Putamen (tissue), 1 donor: ENCODE measurements around the gene SYNGR2.
"Not testable (repeated sequence)": the region's sequence is repeated elsewhere in the genome, so short reads cannot be mapped to it uniquely, and the experiment has no call there.

Experiments
- DNase-seq: peaks from one replicate; pipeline ENCODE4 v3.0.0-alpha.2; 2016; ENCODE audit warnings: low spot score

Gene SYNGR2

DNA sequence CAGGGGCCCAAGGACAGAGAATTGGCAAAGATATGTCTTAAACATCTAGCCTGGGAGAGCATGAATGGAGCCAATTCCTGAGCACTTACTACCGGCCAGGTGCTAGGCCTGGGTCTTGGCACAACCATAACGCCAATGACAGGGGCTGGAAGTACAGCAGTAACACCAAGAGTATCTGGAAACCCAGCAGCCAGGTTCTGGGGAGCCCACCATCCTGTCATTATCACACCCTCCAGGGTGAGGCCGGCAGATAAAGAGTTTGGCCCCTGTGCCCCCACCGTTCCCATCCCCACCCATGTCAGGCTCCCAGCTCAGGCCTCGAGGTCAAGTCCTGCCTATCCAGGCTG lies 38.3 kb upstream of the SYNGR2 start:
- no peak for DNase-seq

DNA sequence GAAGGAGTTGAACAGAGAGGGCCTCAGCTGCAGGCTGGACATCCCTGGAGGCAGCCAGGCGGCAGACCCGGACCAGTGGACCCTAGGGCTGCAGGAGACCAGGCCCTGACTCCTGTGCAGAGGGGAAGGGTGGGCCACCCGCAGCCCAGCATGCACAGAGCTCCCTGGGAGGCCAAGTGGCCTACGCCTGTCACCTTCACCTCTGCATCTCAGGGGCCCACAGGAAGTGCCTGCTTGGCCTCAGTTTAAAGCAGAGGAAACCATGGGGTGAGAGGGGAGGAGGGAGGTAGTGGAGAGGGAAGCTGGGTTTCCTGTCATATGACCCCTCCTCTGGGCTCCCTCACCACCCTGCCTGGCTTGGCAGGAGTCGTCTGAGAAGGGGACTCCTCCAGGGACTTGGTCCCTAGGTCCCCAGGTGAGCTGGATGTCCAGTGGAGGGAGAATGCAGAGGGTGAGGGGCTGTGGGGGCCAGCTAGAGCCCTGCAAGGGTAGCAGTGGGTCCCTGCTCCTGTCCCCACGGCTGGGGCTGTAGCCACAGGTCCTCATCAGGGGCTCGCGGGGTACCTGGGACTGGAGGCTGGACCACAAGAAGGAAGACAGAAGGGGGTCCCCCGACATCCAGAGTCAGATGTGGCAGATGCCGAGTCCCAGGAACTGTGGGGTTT lies 37.8 kb upstream of the SYNGR2 start, which contains the start of gene TMC8:
Gene TMC8 (plus strand): TSS at position 335 of the 665 bp plus-strand sequence. CDS start 818 bp downstream, outside the sequence.
- no peak for DNase-seq

DNA sequence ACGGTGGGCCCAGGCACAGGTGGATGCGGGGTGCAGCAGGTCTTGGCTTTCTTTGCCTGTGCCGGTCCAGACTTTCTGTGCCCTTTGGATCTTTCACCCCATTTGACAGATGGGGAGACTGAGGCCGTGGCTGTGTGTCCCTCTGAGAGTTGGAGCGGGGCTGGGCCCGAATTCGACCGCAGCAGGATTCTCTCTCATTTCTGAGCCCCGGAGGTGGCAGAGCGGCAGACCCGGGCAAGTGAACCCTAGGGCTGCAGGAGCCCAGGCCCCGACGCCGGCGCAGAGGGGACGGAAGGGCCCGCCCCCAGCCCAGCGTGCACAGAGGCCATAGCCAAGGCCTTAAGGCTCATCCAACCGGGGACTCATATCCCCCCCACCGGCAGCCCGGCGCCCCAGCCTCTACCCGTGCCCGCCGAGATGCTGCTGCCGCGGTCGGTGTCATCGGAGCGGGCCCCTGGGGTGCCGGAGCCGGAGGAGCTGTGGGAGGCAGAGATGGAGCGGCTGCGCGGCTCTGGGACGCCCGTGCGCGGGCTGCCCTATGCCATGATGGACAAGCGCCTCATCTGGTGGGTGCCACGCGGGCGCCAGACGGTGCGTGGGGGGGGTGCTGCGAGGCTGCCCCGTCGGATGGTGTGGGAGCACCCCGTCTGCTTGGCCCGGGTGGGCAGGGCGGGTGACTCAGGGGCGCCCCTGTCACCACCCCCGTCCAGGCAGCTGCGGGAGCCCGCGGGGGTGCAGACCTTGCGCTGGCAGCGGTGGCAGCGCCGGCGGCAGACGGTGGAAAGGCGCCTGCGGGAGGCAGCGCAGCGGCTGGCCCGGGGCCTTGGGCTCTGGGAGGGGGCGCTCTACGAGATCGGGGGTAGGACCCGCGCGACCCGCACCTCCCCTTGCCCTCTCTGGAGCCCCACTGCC lies 37.0 kb upstream of the SYNGR2 start:
- no peak for DNase-seq

DNA sequence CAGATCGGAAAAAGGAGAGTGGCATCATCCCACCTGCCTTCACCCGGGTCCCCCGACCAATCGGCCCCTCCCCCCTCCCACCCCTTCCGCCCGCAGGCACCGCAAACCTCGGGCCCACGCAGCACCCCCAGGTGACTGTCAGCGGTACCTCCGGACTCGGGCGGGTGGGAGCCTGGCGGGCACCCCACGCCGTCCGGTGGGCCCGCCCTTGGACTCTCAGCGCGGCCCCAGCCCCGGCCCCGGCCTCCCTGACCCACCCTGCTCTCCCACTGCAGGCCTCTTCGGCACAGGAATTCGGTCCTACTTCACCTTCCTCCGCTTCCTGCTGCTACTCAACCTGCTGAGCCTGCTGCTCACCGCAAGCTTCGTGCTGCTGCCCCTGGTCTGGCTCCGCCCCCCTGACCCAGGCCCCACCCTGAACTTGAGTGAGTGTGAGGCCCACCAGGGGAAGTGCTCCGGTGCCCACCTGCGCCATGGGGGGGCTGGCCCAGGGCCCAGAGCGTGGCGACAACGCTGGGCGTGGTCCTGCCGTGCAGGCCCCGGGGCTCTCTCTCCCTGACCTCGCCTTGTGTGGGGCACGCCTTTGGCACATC lies 36.2 kb upstream of the SYNGR2 start:
- DNase-seq: no peak

DNA sequence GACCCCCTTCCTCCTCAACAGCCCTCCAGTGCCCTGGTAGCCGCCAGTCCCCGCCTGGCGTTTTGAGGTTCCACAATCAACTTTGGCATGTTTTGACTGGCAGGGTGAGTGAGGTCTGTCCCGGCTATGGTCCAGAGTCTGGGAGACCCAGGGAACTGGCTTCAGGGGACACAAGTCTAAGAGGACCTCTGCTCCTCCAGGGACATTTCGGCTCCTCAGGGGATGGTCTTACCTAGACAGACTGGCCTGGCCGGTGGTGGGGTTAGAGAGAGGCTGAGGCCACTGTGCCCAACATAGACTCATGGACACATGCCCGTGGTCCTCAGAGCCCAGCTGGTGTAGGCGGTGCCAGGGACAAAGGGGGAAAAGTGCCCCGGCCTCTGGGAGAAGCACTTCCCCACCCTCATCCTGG lies 35.6 kb upstream of the SYNGR2 start:
- no peak for DNase-seq

DNA sequence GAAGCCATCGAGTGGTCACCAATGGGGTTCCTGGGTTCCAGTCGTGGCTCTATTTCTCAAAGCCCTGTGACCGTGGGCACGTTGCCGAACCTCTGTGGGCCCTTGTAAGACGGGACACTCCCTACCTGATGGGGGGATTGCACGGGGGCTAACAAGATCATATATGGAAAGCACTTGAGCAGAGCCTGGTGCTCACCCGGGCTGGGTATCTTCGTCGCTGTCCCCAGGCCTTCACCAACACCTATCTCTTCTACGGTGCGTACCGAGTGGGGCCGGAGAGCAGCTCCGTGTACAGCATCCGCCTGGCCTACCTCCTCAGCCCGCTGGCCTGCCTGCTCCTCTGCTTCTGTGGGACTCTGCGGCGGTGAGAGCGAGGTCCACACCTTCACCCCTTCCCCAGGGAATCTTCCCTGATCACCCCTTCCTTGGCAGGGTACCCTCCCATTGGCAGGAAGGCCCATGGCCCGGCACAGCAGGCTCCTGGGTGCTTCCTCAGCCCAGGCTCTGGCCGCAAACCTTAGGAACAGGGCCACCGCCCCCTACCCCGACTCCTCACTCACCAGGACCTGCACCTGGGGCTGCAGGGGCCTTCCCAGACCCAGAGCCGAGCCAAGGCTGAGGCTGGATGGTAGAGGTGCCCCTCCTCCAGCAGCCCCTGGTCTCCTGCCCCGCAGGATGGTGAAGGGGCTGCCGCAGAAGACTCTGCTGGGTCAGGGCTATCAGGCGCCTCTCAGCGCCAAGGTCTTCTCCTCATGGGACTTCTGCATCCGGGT lies 35.0 kb upstream of the SYNGR2 start:
- DNase-seq: no peak

DNA sequence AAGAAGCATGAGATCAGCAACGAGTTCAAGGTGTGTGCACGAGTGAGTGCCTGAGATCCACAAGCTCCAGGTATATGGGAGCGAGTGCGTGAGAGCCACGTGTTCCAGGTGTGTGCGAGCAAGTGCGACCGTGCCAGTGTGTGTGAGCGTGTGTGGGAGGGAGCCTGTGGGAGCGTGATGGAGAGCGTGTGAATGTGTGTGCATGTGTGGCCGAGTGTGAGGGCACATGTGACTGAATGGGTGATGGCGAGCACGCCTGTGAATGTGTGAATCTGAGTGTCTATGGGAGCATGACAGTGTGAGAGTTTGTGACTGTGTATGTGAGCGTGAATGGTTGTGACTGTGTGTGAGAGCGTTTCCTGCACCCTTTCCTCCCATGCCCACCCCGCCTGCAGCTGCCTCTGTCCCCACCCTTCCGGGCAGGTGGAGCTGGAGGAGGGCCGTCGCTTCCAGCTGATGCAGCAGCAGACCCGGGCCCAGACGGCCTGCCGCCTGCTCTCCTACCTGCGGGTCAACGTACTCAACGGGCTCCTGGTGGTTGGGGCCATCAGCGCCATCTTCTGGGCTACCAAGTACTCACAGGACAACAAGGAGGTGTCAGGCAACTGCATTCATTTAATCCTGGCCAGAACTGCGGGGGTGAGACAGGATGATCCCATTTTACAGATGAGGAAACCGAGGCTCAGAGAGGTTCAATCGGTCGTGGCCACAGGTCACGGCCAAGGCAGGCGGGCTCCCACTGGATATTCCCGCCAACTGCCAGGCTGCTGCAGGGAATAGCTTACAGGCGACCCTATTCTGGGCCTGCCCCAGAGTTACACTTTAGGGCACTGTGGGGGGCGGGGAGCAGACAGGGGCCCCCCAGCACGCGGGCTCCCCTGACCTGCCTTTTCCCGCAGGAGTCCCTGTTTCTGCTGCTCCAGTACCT lies 34.1 kb upstream of the SYNGR2 start:
- no peak for DNase-seq

DNA sequence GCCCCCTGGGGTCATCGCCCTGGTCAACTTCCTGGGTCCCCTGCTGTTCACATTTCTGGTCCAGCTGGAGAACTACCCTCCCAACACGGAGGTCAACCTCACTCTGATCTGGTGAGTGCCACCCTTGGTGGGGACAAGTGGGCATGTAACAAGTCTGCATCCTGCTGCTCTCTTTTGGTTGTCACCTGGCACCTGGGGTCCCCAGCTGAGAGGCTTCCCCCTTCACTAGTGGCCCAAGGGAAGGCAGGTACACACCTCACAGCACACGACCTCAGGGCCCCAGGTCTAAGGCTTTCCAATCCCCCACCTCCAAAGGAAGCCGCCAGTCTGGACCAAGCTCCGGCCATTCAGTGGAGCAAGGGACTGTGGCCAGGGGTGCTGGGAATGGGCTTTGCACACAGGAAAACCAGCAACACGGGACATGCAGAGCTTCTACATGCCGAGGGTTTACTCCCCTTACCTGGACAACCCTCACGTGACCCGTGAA lies 33.4 kb upstream of the SYNGR2 start:
- DNase-seq: no peak

DNA sequence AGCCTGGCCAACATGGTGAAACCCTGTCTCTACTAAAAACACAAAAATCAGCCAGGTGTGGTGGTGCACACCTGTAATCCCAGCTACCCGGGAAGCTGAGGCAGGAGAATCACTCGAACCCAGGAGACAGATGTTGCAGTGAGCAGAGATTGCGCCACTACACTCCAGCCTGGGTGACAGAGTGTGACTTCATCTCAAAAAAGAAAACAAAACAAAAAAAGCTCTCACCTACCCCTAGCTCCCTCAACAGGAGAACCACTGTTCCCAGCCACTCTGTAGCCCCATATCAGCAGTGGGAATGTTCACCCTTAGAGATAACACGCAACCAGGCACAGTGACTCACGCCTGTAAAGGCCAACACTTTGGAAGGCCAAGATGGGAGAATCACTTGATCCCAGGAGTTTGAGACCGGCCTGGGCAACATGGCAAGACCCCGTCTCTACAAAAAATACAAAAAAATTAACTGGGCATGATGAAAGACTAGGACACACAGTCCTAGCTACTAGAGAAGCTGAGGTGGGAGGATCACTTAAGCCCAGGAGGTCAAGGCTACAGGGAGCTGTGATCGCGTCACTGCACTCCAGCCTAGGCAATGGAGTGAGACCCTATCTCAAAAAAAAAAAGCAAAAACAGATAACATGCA lies 32.4 kb upstream of the SYNGR2 start:
- DNase-seq: no peak

DNA sequence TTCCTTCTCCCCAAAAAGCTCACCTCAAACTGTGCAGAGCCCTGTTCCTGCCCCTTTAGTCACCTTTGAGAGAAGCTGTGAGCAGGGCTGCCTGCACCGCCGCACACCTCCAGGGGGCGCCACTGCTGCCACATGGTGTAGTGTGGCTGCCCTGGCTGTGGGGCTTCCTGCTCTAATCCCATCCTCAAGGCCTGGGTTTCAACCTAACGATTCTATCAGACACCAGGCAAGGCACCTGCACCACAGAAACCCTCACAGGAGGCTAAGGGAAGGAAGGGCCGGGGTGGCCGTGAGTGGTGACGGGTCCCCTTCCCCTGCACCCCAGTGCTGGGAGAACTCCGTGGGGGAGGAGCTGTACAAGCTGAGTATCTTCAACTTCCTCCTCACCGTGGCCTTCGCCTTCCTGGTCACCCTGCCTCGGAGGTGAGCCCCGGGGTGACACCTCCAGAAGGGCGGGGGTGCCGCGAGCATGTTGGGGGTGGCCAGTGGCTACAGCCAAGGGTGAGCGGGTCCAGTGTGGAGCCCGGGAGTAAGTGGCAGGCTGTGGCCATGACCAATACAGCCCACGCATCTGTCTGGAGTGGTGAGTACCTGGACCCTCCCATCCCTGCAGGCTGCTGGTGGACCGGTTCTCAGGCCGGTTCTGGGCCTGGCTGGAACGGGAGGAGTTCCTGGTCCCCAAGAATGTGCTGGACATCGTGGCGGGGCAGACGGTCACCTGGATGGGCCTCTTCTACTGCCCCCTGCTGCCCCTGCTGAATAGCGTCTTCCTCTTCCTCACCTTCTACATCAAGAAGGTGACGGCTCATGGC lies 30.8 kb upstream of the SYNGR2 start:
- no peak for DNase-seq

DNA sequence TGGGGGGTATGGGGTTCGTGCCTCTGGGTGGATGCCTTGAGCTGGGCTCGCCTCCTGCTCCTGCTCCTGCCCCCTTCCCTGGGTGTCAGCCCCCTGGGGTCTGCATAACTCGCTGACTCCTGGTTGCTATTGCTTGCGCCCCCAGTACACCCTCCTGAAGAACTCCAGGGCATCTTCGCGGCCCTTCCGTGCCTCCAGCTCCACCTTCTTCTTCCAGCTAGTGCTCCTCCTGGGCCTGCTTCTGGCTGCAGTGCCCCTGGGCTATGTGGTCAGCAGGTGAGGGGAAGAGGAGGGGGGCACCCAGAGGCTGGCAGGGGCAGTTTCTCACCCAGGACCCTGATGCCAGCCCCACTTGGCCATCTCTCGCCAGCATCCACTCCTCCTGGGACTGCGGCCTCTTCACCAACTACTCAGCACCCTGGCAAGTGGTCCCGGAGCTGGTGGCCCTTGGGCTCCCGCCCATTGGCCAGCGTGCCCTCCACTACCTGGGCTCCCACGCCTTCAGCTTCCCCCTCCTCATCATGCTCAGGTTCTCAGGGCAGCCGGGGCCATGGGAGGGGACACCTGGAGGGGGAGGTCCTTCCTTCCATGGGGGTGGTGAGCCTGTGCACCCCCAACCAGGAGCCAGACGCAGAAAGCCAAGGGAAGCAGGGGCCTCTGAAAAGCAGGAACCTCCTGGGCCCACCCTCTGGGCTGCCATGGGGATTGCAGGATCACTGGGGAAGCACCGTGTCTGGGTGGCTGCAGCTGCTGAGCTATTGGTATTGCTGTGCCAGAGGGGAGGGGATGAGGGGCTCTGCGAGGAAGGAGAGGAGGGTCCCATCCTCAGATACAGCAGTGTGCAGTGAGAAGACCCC lies 29.9 kb upstream of the SYNGR2 start:
- no peak for DNase-seq

DNA sequence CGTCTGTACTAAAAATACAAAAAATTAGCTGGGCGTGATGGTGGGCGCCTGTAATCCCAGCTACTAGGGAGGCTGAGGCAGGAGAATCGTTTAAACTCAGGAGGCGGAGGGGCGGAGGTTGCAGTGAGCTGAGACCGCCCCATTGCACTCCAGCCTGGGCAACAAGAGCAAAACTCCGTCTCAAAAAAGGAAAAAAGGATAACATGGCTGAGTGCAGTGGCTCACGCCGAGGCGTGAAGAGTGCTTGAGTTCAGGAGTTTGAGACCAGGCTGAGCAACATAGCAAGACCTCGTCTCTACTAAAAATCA lies 28.6 kb upstream of the SYNGR2 start:
- DNase-seq: not testable (repeated sequence)

DNA sequence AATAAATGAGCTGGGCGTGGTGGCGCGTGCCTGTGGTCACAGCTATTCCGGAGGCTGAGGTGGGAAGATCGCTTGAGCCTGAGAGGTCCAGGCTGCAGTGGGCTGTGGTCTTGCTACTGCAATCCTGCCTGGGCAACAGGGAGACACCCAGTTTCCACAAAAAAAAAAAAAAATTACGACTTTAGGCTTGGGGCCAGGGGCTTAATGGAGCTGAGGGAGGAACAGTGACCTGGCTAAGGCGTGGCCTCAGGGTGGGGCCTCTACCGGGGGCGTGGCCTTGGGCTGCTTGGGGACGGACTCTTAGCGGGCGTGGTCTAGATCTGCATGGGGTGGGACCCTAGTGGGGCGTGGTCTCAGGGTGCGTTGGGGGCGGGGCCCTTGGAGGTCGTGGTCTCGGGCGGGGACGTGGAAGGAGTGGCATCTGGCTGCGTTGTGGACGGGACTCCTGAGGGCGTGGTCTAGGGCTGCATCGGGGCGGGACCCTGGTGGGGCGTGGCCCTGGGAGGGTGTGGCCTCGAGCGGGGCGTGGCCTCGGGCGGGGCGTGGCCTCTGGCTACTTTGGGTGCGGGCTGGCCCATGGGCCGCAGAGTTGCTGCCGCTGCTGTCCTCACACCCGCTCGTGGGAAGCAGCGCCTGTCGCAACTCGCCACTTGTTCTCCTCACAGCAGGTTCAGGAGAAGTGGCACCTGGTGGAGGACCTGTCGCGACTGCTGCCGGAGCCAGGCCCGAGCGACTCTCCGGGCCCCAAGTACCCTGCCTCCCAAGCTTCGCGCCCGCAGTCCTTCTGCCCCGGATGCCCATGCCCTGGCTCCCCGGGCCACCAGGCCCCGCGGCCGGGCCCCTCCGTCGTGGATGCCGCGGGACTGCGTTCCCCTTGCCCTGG lies 28.0 kb upstream of the SYNGR2 start:
- DNase-seq: no peak

DNA sequence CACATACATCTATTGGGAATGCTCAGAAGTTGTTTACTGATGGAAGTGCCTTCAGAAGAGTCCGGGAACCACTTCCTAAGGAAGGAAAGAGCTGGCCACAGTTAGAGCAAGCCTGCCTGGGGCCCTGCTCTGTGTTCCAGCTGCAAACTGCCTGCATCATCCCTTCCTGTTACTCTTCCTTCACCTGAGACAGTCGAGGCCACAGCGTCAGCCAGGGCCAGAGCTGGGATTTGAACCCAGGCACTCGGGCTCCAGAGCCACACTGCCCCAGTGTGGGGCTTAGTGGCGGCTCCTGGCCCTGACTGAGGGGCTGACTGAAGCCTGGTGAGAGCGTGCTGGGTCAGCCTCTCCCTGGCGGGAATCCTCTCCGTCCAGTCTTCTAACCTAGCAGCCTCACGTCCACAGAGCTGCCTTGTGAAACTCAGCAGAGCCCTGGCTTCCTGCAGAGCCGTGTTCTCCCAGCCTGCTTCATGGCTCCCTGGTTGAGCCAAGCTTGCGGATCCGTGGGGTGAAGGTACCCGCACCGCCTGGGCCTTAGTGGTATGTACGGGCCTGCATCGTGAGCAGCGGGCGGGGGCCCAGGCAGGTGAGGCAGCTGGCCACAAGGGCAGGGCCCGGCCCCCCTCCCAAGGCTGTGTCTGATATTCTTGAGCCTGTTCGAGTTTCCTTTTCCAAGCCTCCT lies 26.8 kb upstream of the SYNGR2 start:
- DNase-seq: no peak

DNA sequence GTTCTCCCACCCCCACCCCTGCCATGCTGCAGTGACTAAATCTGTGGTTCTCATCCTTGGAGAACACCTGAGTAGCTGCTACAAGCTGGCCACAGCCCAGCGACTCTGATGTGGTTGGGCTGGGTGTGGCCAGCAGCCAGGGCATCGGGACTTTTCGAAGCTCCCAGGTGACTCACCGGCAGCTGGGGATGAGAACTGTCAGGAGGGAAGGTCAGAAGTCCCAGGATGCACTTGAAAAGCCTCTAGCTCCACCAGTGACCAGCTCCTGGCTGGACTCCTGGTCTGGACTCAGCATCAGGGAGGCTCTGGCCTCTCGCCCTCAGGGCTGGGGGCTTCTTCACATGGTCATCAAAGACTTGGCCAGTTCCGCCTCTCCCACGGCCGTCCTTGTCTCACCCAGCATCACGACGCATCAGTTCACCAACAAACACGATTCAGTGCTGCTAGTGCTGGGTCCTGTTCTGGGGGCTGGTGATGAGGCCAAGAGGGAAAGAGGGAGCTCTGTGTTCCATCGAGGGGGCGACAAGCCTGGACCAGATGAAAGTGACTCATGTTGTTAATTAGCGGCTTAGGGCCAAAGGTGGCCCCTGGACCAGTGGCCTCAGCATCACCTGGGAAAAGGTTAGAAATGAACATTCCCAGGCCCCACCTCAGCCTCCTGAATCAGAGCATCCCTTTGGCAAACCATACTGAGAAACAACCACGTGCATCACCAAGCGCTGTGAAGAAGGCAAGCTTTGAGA lies 26.1 kb upstream of the SYNGR2 start:
- DNase-seq: no peak
